ENCODE measurements around the gene ASTN2.

DNA sequence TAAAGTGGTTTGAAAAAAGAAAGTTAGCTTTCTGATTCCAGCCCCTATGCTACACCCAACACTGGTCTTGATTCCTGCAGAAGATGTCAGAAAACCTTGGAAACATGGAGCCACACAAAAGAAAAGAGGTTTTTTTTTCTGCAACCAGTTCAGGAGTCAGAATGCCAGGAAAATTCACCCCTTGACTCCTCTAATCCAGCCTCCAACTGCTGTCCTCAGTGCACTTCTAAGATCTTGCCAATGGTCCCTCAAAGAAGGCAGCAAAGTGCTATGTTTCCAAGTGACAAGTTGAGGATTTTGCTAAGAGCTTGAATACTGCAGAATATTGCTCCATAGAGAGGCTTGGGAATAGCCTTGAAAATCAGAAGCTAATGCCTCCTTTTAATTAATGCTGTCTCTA is 617.6 kb downstream of the ASTN2 start:
- TF ChIP-seq, protein P1, sequence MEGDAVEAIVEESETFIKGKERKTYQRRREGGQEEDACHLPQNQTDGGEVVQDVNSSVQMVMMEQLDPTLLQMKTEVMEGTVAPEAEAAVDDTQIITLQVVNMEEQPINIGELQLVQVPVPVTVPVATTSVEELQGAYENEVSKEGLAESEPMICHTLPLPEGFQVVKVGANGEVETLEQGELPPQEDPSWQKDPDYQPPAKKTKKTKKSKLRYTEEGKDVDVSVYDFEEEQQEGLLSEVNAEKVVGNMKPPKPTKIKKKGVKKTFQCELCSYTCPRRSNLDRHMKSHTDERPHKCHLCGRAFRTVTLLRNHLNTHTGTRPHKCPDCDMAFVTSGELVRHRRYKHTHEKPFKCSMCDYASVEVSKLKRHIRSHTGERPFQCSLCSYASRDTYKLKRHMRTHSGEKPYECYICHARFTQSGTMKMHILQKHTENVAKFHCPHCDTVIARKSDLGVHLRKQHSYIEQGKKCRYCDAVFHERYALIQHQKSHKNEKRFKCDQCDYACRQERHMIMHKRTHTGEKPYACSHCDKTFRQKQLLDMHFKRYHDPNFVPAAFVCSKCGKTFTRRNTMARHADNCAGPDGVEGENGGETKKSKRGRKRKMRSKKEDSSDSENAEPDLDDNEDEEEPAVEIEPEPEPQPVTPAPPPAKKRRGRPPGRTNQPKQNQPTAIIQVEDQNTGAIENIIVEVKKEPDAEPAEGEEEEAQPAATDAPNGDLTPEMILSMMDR (IDR thresholded peaks at IDR 0.05): no peak
- no peak for TF ChIP-seq POLR2A (IDR thresholded peaks at IDR 0.05)
- TF ChIP-seq EP300 (IDR thresholded peaks at IDR 0.05): no peak
